Measurements from ENCODE around the gene AWAT1. TPM values are rescaled to one million over a fixed set of nuclear protein-coding genes. Genes with fewer than 3 reads are reported as not detected.

The AWAT1 gene
- total and polyA plus RNA-seq, 2 donors (not counting 3 experiments of a cell fraction or from before 2014, with no cell fraction given): not detected

- Histone ChIP-seq H3K9me1 (replicated peaks; ENCODE audit: control insufficient read depth, extremely low read depth, insufficient read depth, low read length) (no peaks in the 10 kb centered on the region), H3K27ac (ENCODE audit: insufficient read depth, low read depth, low read length) (no peak overlapping the region), H2AFZ (ENCODE audit: low read depth, low read length) (no peak overlapping the region), H3K4me1 (ENCODE audit: control insufficient read depth, extremely low read depth, insufficient read depth, low read length) (no peaks in the 10 kb centered on the region), H3K4me2 (ENCODE audit: insufficient read depth, low read length) (no peak overlapping the region), H3K27me3 (ENCODE audit: control insufficient read depth in 2 of 2, insufficient read depth in 2 of 2, low read length in 2 of 2) (no peaks in the 10 kb centered on the region), H3K4me3 (replicated peaks in 1 of 3; ENCODE audit: insufficient read depth in 1 of 3, low read depth in 1 of 3, low read length in 3 of 3) (no peak overlapping the region), H3K36me3 (ENCODE audit: control insufficient read depth in 2 of 2, extremely low read depth in 1 of 2, insufficient read depth in 2 of 2, low read length in 2 of 2) (no peaks in the 10 kb centered on the region), H3K9me3 (replicated peaks; ENCODE audit: control insufficient read depth, insufficient read depth, low read length) (no peaks in the 10 kb centered on the region), H3K79me2 (ENCODE audit: control insufficient read depth, insufficient read depth, low read length) (no peaks in the 10 kb centered on the region), H3K9ac (replicated peaks; ENCODE audit: extremely low read depth, insufficient read depth, low read length) (no peak overlapping the region), H4K20me1 (replicated peaks; ENCODE audit: control insufficient read depth, extremely low read depth, insufficient read depth, low read length) (no peaks in the 10 kb centered on the region)
- dilution Hi-C loops (cut with MboI; ENCODE audit: extremely low pct_ligation_motif_present, low sequenced_read_pairs) (no loop called here), intact Hi-C loops (cut with micrococcal nuclease) (no loop called here)
- DNase-seq (ENCODE audit: low read depth, low spot score): no peak
- BruUV-seq (replicated peaks): no TSS peak
- FAIRE-seq: no peak
- ChIA-PET POLR2A (no interaction called here), CTCF (no interaction called here)
- TF ChIP-seq POLR2AphosphoS5 (IDR thresholded peaks at IDR 0.05; ENCODE audit: insufficient read depth, low read depth, low read length) (no peak), EZH2 (IDR thresholded peaks at IDR 0.05; ENCODE audit: borderline replicate concordance, low read depth, low read length, severe bottlenecking) (no peak), MAX (IDR thresholded peaks at IDR 0.05; ENCODE audit: insufficient read depth, insufficient read length) (no peak), POLR2A (IDR thresholded peaks at IDR 0.05; ENCODE audit: low read depth, low read length) (no peak), FOS (IDR thresholded peaks at IDR 0.05; ENCODE audit: borderline replicate concordance, insufficient read depth, low read length) (no peak), CTCF (IDR thresholded peaks at IDR 0.05; ENCODE audit: extremely low read depth in 1 of 2, insufficient read depth in 1 of 2, low read depth in 1 of 2, low read length in 2 of 2) (no peak), MYC (IDR thresholded peaks at IDR 0.05; ENCODE audit: low read depth, low read length) (no peak), JUN (IDR thresholded peaks at IDR 0.05; ENCODE audit: borderline replicate concordance, insufficient read depth, insufficient read length, low read depth) (no peak), GATA2 (IDR thresholded peaks at IDR 0.05; ENCODE audit: insufficient read depth, insufficient read length, low read depth, low read length) (no peak)
Measured at GRCh38 chrX:70279081-70279480, 44.6 kb downstream of the AWAT1 start.
